BJ (cell line): ENCODE measurements around the gene SGSM1. TPM values are rescaled to one million over a fixed set of nuclear protein-coding genes. Genes with fewer than 3 reads are reported as not detected.

Experiments used
- CTCF ChIA-PET: fragments of 350-600 bp; formaldehyde crosslinking; extraction: SDS; loops from one replicate; lab custom pipeline; 2021; ENCODE audit warnings: antibody characterized with exemption, inconsistent platforms; lab: Yijun Ruan, JAX
- POLR2A ChIA-PET: fragments of 300-600 bp; sonication (Branson Sonifier 250); formaldehyde crosslinking; extraction: SDS; loops from one replicate; lab custom pipeline; 2021; ENCODE audit warnings: antibody characterized with exemption; lab: Charles Lee
- DNase-seq: peaks from one replicate; pipeline ENCODE4 v3.0.0-alpha.2; 2011; ENCODE audit warnings: low read depth
- H3K27me3 ChIP-seq: 2 replicates; pipeline ENCODE4 v1.6.0; 2011; ENCODE audit warnings: low read length; ENCODE audit not compliant: control insufficient read depth, insufficient read depth
- H3K36me3 ChIP-seq: 2 replicates; pipeline ENCODE4 v1.5.1; 2011; ENCODE audit warnings: low read length; ENCODE audit not compliant: control insufficient read depth, insufficient read depth
- H3K4me3 ChIP-seq: 2 replicates; pipeline ENCODE4 v1.5.1; 2011; ENCODE audit warnings: low read depth, mild to moderate bottlenecking, control low read depth, low read length
- CTCF ChIP-seq: IDR thresholded peaks from 2 replicates; pipeline ENCODE4 v1.5.1; 2011; ENCODE audit warnings: low read depth, mild to moderate bottlenecking, control low read depth, inconsistent platforms, low read length, moderate library complexity; ENCODE audit not compliant: insufficient read depth
- polyA plus RNA-seq: library from polyadenylated mRNA; depleted of rRNA; stranded (reverse); fragments of >200 nt; gene quantifications from 2 replicates; pipeline ENCODE4 v1.2.3, GENCODE V29; 2011

The SGSM1 gene
- polyA plus RNA-seq, 1 experiment: not detected

DNA sequence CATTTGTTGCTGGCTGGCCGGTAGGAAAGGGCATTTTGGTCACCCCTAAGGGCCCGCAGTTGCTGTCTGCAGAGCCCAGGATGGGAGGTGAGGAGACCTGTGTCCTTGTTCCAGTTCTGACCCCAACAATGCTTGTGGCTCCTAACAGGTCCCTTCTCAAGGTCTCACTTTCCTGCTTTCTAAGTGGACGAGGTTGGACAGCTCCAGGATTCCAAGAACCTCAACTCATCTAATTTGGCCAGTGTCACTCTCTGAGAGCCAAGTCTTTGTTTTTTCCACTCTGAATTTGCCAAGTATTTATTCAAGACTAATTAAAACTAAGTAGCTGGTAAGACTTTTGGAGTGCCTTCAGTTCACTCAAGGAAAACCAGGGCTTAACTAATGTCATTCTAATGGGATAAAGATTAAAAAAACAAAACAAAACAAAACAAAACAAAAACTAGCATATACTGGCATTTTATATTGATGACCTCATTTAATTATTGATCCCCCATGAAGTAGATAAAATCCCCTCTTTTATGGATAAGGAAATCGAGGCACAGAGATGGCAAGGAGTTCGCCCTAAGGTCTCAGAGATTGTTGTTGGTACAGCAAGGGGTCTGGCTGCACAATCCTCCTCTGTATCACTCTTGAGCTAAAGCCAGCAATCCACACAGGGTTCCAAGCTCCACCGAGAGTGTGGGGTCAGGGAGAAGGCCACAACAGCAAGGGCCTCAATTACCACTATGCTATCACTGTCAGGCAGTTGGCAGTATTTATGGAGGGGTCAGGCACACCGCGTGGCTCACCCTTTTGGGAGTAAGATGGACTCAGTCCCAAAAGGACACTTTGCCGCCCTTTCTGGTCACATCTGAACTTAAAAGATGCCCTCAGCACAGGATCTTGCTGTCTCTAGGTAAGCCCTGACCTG lies 8.1 kb downstream of the SGSM1 start:
- TF ChIP-seq CTCF: no peak
- H3K4me3 ChIP-seq: no peak overlapping the region
- no peak for DNase-seq
- CTCF ChIA-PET: interaction anchor here (2.6 kb wide), 1 partner anchor 12 kb away, joined by 11 read pairs; no protein-coding TSS in a partner anchor
- peaks cover 2% of the 10 kb centered on the region; the same call in 1 of the 2 replicates for H3K27me3 ChIP-seq
- POLR2A ChIA-PET: no interaction called here
- H3K36me3 ChIP-seq: no peaks in the 10 kb centered on the region

DNA sequence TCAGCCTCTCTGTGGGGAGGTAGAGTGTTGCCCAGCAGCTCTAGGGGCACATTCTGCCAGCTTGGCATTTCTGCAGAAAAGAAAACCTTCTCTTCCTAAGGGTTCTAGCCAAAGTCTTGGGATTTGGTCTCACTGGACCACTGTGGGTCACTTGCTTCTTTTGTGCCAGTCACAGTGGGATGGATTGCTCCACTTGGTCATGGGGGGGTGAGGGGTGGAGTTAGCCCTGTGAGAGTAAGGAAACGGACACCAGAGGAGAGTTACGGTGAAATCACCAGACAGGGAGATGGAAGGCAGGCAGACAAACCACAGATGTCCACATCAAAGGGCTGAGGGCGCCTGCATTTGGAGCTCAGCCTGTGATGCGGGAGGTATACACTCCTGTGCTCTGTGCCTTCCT lies 10.8 kb downstream of the SGSM1 start:
- Histone ChIP-seq H3K36me3 (no peaks in the 10 kb centered on the region), H3K27me3 (no peaks in the 10 kb centered on the region), H3K4me3 (no peak overlapping the region)
- ChIA-PET CTCF (interaction anchor here (1.0 to 2.7 kb wide), 2 partner anchors 14 kb away, joined by 4 to 15 read pairs; no protein-coding TSS in a partner anchor), POLR2A (no interaction called here)
- DNase-seq: no peak
- no peak for TF ChIP-seq CTCF

- CTCF ChIA-PET: interaction anchor here (2.7 kb wide), 1 partner anchor 16 kb away, joined by 15 read pairs; no protein-coding TSS in a partner anchor
- no peak for DNase-seq
- no peak for TF ChIP-seq CTCF
- Histone ChIP-seq H3K4me3 (no peak overlapping the region), H3K27me3 (no peaks in the 10 kb centered on the region), H3K36me3 (no peaks in the 10 kb centered on the region)
- POLR2A ChIA-PET: no interaction called here
These were observed 13.5 kb downstream of the SGSM1 start for GRCh38 chr22:24819487-24819886.

GRCh38 chr22:24819911-24820461 lies 14.0 kb downstream of the SGSM1 start:
- POLR2A ChIA-PET: no interaction called here

More at GRCh38 chr22:24819911-24820461, 14.0 kb downstream of the SGSM1 start:
- no peaks in the 10 kb centered on the region for H3K36me3 ChIP-seq
- no peaks in the 10 kb centered on the region for H3K27me3 ChIP-seq
- no peak for TF ChIP-seq CTCF
- no peak overlapping the region for H3K4me3 ChIP-seq
- no peak for DNase-seq
- CTCF ChIA-PET: no interaction called here
